VCaP (cell line): ENCODE data around the gene SEC23A.
"Not testable (repeated sequence)": the region's sequence is repeated elsewhere in the genome, so short reads cannot be mapped to it uniquely, and the experiment has no call there.

Experiments
- H3K27ac ChIP-seq: fragments of 450-650 bp; 2 replicates; pipeline ENCODE4 v1.5.1; 2017
- TF ChIP-seq, protein P1 (sequence below): fragments of 450-650 bp; conservative IDR thresholded peaks from 2 replicates; pipeline ENCODE4 v1.5.1; 2017; ENCODE audit warnings: mild to moderate bottlenecking, moderate library complexity

SEC23A gene

GRCh38 chr14:39102969-39103957 lies at the start of gene SEC23A:
TSS of gene SEC23A (minus strand) at chr14:39103235. CDS start at chr14:39096118, 7,117 bp downstream.
- TF ChIP-seq, protein P1, sequence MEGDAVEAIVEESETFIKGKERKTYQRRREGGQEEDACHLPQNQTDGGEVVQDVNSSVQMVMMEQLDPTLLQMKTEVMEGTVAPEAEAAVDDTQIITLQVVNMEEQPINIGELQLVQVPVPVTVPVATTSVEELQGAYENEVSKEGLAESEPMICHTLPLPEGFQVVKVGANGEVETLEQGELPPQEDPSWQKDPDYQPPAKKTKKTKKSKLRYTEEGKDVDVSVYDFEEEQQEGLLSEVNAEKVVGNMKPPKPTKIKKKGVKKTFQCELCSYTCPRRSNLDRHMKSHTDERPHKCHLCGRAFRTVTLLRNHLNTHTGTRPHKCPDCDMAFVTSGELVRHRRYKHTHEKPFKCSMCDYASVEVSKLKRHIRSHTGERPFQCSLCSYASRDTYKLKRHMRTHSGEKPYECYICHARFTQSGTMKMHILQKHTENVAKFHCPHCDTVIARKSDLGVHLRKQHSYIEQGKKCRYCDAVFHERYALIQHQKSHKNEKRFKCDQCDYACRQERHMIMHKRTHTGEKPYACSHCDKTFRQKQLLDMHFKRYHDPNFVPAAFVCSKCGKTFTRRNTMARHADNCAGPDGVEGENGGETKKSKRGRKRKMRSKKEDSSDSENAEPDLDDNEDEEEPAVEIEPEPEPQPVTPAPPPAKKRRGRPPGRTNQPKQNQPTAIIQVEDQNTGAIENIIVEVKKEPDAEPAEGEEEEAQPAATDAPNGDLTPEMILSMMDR = peak; percentile 16; the same call in 1 of the 2 replicates
- H3K27ac ChIP-seq = peak within 1 kb of the TSS; percentile 81

GRCh38 chr14:39145266-39145966 lies 42.4 kb upstream of the SEC23A start:
- TF ChIP-seq, protein P1 = no peak
- H3K27ac ChIP-seq = no peak overlapping the region

DNA sequence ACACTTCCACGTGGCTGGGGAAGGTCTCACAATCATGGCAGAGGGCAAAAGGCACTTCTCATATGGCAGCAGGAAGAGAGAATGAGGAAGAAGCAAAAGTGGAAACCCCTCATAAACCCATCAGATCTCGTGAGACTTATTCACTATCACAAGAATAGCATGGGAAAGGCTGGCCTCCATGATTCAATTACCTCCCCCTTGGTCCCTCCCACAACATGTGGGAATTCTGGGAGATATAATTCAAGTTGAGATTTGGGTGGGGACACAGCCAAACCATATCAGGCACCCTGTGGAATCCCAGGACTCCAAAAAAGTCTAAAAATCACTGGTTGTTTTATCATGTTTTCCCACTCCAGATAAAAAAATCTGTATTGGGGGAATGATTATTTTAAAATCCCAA lies 40.2 kb upstream of the SEC23A start:
- H3K27ac ChIP-seq = not testable (repeated sequence)

DNA sequence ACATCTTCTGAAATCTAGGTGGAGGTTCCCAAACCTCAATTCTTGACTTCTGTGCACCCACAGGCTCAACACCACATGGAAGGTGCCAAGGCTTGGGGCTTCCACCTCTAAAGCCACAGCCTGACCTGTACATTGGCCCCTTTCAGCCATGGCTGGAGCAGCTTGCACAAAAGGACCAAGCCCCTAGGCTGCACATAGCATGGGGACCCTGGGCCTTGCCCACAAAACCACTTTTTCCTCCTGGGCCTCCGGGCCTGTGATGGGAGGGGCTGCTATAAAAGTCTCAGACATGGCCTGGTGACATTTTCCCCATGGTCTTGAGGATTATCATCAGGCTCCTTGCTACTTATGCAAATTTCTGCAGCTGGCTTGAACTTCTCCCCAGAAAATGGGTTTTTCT lies 38.6 kb upstream of the SEC23A start:
- not testable (repeated sequence) for H3K27ac ChIP-seq

- H3K27ac ChIP-seq = no peak overlapping the region
- TF ChIP-seq, protein P1 = no peak
These were observed 37.1 kb upstream of the SEC23A start for GRCh38 chr14:39140170-39140569.

GRCh38 chr14:39138440-39138839 lies 35.4 kb upstream of the SEC23A start:
- TF ChIP-seq, protein P1 = no peak
- no peak overlapping the region for H3K27ac ChIP-seq

DNA sequence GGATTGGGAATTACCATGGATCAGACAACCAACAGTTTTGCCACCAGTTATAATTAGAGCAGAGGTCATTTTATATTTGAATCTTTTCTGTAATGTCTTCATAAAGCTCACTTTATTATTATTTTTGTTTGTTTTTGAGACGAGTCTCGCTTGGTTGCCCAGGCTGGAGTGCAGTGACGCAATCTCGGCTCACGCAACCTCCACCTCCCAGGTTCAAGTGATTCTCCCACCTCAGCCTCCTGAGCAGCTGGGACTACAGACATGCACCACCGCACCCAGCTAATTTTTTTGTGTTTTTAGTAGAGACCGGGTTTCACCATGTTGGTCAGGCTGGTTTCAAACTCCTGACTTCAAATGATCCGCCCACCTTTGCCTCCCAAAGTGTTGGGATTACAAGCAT lies 34.8 kb upstream of the SEC23A start:
- not testable (repeated sequence) for H3K27ac ChIP-seq

GRCh38 chr14:39122330-39123138 lies 19.5 kb upstream of the SEC23A start:
- TF ChIP-seq, protein P1 = no peak
- no peak overlapping the region for H3K27ac ChIP-seq
